VCaP (cell line): ENCODE measurements around the gene TIMM17B.

Experiments used
- H3K27ac ChIP-seq: fragments of 450-650 bp; 2 replicates; pipeline ENCODE4 v1.5.1; 2017
- TF ChIP-seq, protein P1 (sequence below): fragments of 450-650 bp; conservative IDR thresholded peaks from 2 replicates; pipeline ENCODE4 v1.5.1; 2017; ENCODE audit warnings: mild to moderate bottlenecking, moderate library complexity

Gene TIMM17B

GRCh38 chrX:48917139-48918001 lies 19.8 kb upstream of the TIMM17B start:
- no peak overlapping the region for H3K27ac ChIP-seq

DNA sequence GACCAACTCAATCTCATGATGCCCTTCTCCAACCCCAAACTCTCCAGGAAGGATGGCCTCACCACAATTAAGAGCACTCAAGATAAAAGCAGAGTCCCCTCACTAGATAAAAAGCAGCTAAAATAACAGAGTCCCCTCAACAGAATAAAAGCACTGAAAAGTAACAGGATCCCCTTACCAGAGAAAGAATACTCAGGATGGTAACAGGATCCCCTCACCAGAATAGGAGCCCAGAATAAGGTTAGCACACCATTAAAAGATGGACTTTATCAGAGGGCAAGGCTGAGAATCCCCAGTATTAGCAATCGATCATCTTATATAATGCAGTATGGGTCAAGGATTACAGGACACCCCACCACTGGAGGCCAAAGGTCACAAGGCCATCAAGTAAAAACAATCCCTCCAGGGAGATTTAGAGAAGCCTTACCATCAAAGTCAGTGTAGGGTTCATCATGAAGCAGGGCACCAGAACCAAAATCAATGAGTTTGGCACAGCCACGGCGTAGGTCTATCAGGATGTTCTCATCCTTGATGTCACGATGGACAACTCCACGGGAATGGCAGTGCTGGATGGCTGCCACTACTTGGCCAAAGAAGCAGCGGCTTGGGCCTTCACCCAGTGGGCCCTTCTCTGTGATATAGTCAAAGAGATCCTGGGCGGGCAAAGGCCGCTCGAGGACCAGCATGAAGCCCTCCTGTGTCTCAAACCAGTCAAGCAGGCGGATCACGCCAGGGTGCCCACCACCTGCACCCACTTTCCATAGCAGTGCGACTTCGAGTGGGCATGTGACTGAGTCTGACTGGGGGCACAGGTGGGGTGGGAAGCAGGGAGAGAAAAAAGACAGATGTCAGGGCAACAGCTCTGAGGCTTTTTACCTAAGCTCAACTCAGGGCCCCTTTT lies 17.3 kb upstream of the TIMM17B start:
- H3K27ac ChIP-seq, result no peak overlapping the region
- TF ChIP-seq, protein P1, sequence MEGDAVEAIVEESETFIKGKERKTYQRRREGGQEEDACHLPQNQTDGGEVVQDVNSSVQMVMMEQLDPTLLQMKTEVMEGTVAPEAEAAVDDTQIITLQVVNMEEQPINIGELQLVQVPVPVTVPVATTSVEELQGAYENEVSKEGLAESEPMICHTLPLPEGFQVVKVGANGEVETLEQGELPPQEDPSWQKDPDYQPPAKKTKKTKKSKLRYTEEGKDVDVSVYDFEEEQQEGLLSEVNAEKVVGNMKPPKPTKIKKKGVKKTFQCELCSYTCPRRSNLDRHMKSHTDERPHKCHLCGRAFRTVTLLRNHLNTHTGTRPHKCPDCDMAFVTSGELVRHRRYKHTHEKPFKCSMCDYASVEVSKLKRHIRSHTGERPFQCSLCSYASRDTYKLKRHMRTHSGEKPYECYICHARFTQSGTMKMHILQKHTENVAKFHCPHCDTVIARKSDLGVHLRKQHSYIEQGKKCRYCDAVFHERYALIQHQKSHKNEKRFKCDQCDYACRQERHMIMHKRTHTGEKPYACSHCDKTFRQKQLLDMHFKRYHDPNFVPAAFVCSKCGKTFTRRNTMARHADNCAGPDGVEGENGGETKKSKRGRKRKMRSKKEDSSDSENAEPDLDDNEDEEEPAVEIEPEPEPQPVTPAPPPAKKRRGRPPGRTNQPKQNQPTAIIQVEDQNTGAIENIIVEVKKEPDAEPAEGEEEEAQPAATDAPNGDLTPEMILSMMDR, result no peak

More at GRCh38 chrX:48917139-48918001, 19.8 kb upstream of the TIMM17B start:
- TF ChIP-seq, protein P1, result peak; percentile 84

- TF ChIP-seq, protein P1, result no peak
- no peak overlapping the region for H3K27ac ChIP-seq
These were observed 16.2 kb upstream of the TIMM17B start for GRCh38 chrX:48913605-48914366.

DNA sequence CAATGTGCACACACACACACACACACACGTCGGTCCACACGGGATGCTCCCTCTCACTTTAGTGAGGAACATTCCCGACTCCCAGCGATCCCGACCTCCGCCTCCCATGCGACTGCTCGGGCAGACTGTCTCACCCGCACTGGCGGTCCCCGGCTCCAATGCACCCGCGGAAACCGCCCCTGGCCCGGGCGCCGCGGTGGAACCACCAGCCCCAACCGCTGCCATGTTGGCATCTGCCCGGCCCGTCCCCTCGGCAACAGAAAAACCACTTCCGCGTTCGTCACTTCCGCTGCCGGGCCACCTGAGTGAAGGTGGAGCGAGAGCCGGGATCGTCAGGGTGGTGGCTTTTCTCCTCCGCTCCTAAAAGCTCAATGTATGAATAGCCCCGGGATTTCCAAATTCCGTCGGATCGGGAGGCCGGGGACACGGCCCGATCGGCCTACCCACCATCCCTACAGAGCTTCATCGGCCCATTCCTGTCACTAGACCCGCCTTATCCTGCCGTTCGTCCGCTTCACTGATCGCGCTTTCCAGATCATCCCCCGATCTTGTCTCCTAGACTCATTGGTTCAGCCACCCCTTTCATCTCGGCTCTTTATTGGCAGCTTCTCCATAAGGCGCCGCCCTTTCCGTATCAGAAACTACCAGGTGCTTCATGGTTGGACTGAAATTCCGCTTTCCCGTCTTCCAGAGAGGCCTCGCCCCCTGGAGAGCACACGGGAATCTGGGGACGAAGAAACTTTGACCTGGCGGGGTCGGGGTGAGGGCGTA lies 14.0 kb upstream of the TIMM17B start, which contains the start of gene SLC35A2:
Gene SLC35A2, minus strand, starts transcription at position 235 of the 771 bp plus-strand sequence. Its CDS starts 10 bp downstream, at position 225.
- TF ChIP-seq, protein P1, result no peak
- H3K27ac ChIP-seq, result peak within 1 kb of the TSS; percentile 64

- TF ChIP-seq, protein P1, result no peak
- peak overlapping the region; percentile 64 for H3K27ac ChIP-seq
These were observed 13.4 kb upstream of the TIMM17B start for GRCh38 chrX:48910926-48911411.

GRCh38 chrX:48909703-48910294 lies 12.2 kb upstream of the TIMM17B start:
- no peak overlapping the region for H3K27ac ChIP-seq
- TF ChIP-seq, protein P1, result no peak
